ENCODE measurements around the gene MYO1B.

MYO1B gene

GRCh38 chr2:191249156-191249813, 4.1 kb downstream of the MYO1B start:
- H3K9me3 ChIP-seq (ENCODE audit: insufficient read depth, low read length): no peaks in the 10 kb centered on the region
- no peak overlapping the region for H3K4me2 ChIP-seq (ENCODE audit: low read length)
- no peaks in the 10 kb centered on the region for H4K20me1 ChIP-seq (ENCODE audit: insufficient read depth, low read length)
- H3K9ac ChIP-seq (ENCODE audit: low read length): no peak overlapping the region
- no peak for TF ChIP-seq EZH2phosphoT487 (IDR thresholded peaks at IDR 0.05; ENCODE audit: low read depth)
- TF ChIP-seq CTCF (IDR thresholded peaks at IDR 0.05; ENCODE audit: low read depth, low read length): no peak
- H2AFZ ChIP-seq (ENCODE audit: low read depth, low read length): no peak overlapping the region
- no peak overlapping the region for H3K27ac ChIP-seq (ENCODE audit: low read length)
- H3K27me3 ChIP-seq (ENCODE audit: low read depth, low read length): no peaks in the 10 kb centered on the region
- no peaks in the 10 kb centered on the region for H3K36me3 ChIP-seq (replicated peaks; ENCODE audit: low read depth, low read length)
- no peak overlapping the region for H3K4me3 ChIP-seq (ENCODE audit: low read length)
- peaks cover 3% of the 10 kb centered on the region; the same call in 1 of the 2 replicates for H3K4me1 ChIP-seq (ENCODE audit: low read length)
- no peaks in the 10 kb centered on the region for H3K79me2 ChIP-seq (ENCODE audit: low read length)

- H2AFZ ChIP-seq (ENCODE audit: low read depth, low read length): no peak overlapping the region
- H3K4me1 ChIP-seq (ENCODE audit: low read length): peaks cover 3% of the 10 kb centered on the region; the same call in 1 of the 2 replicates
- no peak overlapping the region for H3K27ac ChIP-seq (ENCODE audit: low read length)
- no peaks in the 10 kb centered on the region for H3K9me3 ChIP-seq (ENCODE audit: insufficient read depth, low read length)
- no peaks in the 10 kb centered on the region for H3K79me2 ChIP-seq (ENCODE audit: low read length)
- no peaks in the 10 kb centered on the region for H3K27me3 ChIP-seq (ENCODE audit: low read depth, low read length)
- H4K20me1 ChIP-seq (ENCODE audit: insufficient read depth, low read length): no peaks in the 10 kb centered on the region
- H3K36me3 ChIP-seq (replicated peaks; ENCODE audit: low read depth, low read length): no peaks in the 10 kb centered on the region
- TF ChIP-seq EZH2phosphoT487 (IDR thresholded peaks at IDR 0.05; ENCODE audit: low read depth) (no peak), CTCF (IDR thresholded peaks at IDR 0.05; ENCODE audit: low read depth, low read length) (no peak)
- no peak overlapping the region for H3K4me3 ChIP-seq (ENCODE audit: low read length)
- H3K9ac ChIP-seq (ENCODE audit: low read length): no peak overlapping the region
- H3K4me2 ChIP-seq (ENCODE audit: low read length): no peak overlapping the region
Observed at GRCh38 chr2:191250400-191250799, 5.2 kb downstream of the MYO1B start.

- TF ChIP-seq EZH2phosphoT487 (IDR thresholded peaks at IDR 0.05; ENCODE audit: low read depth) (no peak), CTCF (IDR thresholded peaks at IDR 0.05; ENCODE audit: low read depth, low read length) (no peak)
- Histone ChIP-seq H3K27ac (ENCODE audit: low read length) (no peak overlapping the region), H3K79me2 (ENCODE audit: low read length) (no peaks in the 10 kb centered on the region), H3K9ac (ENCODE audit: low read length) (no peak overlapping the region), H2AFZ (ENCODE audit: low read depth, low read length) (no peak overlapping the region), H3K36me3 (replicated peaks; ENCODE audit: low read depth, low read length) (no peaks in the 10 kb centered on the region), H3K4me1 (ENCODE audit: low read length) (peaks cover 3% of the 10 kb centered on the region; the same call in 1 of the 2 replicates), H4K20me1 (ENCODE audit: insufficient read depth, low read length) (no peaks in the 10 kb centered on the region), H3K4me2 (ENCODE audit: low read length) (no peak overlapping the region), H3K4me3 (ENCODE audit: low read length) (no peak overlapping the region), H3K27me3 (ENCODE audit: low read depth, low read length) (no peaks in the 10 kb centered on the region), H3K9me3 (ENCODE audit: insufficient read depth, low read length) (no peaks in the 10 kb centered on the region)
Observed at GRCh38 chr2:191250986-191251385, 5.8 kb downstream of the MYO1B start.

GRCh38 chr2:191252699-191253098, 7.5 kb downstream of the MYO1B start:
- Histone ChIP-seq H3K9ac (ENCODE audit: low read length) (no peak overlapping the region), H2AFZ (ENCODE audit: low read depth, low read length) (no peak overlapping the region), H3K27ac (ENCODE audit: low read length) (no peak overlapping the region), H3K79me2 (ENCODE audit: low read length) (no peaks in the 10 kb centered on the region), H3K4me1 (ENCODE audit: low read length) (peaks cover 1% of the 10 kb centered on the region; the same call in 1 of the 2 replicates), H3K9me3 (ENCODE audit: insufficient read depth, low read length) (no peaks in the 10 kb centered on the region), H3K4me2 (ENCODE audit: low read length) (no peak overlapping the region), H4K20me1 (ENCODE audit: insufficient read depth, low read length) (no peaks in the 10 kb centered on the region), H3K36me3 (replicated peaks; ENCODE audit: low read depth, low read length) (no peaks in the 10 kb centered on the region), H3K4me3 (ENCODE audit: low read length) (no peak overlapping the region), H3K27me3 (ENCODE audit: low read depth, low read length) (no peaks in the 10 kb centered on the region)
- no peak for TF ChIP-seq CTCF (IDR thresholded peaks at IDR 0.05; ENCODE audit: low read depth, low read length)
- TF ChIP-seq EZH2phosphoT487 (IDR thresholded peaks at IDR 0.05; ENCODE audit: low read depth): no peak

All from OCI-LY3 (cell line).